SK-N-MC (cell line): ENCODE measurements around the gene IFNA21.
"Not testable (repeated sequence)": the region's sequence is repeated elsewhere in the genome, so short reads cannot be mapped to it uniquely, and the experiment has no call there.

Source experiments
- EZH2 ChIP-seq: fragments of 200-600 bp; sonication (generic); IDR thresholded peaks from one replicate; pipeline ENCODE4 v1.6.1; 2017; ENCODE audit warnings: antibody characterized with exemption
- FOXP2 ChIP-seq: optimal IDR thresholded peaks from 2 replicates; pipeline ENCODE3; 2011; ENCODE audit warnings: mild to moderate bottlenecking, moderate library complexity; ENCODE audit not compliant: insufficient read depth; ENCODE audit errors: extremely low read length, control extremely low read depth
- POLR2AphosphoS5 ChIP-seq: IDR thresholded peaks from 2 replicates; pipeline ENCODE4 v1.6.1; 2012; ENCODE audit warnings: mild to moderate bottlenecking, low read depth, low read length, borderline replicate concordance

DNA sequence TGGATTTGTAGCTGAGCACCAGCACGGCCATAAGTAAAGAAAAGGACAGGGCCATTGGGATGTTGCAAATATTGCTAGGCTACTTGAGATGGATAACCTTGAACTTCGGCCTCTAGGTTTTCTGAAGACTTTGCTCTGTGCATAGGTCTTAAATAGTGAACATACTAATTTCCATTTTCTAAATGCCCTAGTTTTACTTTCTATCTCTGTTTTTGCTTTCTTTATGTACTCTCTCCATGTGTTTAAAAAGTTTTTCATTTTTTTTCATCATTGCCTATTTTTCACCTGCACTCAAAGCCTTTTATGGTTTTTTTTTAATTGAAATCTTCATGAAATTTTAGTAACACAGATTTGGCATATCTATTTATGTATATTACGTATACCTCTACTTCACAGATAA lies 40.6 kb upstream of the IFNA21 start, which contains the start of gene IFNA10:
- not testable (repeated sequence) for TF ChIP-seq EZH2, POLR2AphosphoS5, FOXP2
